Stimulated activated CD4-positive, alpha-beta T cell treated with anti-CD3 and anti-CD28 coated beads, Interleukin-4, amount 100 ng/mL, for 1 hour (primary cell): ENCODE results near the gene NFIC.

Source experiments
- DNase-seq: peaks from one replicate; pipeline ENCODE4 v3.0.0-alpha.2; 2020

NFIC gene

GRCh38 chr19:3455393-3455955 is 89.1 kb downstream of the NFIC start:
- DNase-seq: no peak

GRCh38 chr19:3455960-3456601 is 89.7 kb downstream of the NFIC start:
- DNase-seq: no peak

- no peak for DNase-seq
Observed at GRCh38 chr19:3456925-3457527, 90.6 kb downstream of the NFIC start.

GRCh38 chr19:3457528-3458228 is 91.3 kb downstream of the NFIC start:
- no peak for DNase-seq

GRCh38 chr19:3458229-3459088 is 92.1 kb downstream of the NFIC start:
- DNase-seq: no peak

GRCh38 chr19:3459089-3459881 is 92.9 kb downstream of the NFIC start:
- no peak for DNase-seq

GRCh38 chr19:3459965-3460582 is 93.7 kb downstream of the NFIC start:
- DNase-seq: no peak

- DNase-seq: no peak
Observed at GRCh38 chr19:3462991-3463713, 96.8 kb downstream of the NFIC start.

GRCh38 chr19:3463714-3464586 is 97.6 kb downstream of the NFIC start:
- no peak for DNase-seq

GRCh38 chr19:3464587-3465235 is 98.3 kb downstream of the NFIC start:
- DNase-seq: no peak

GRCh38 chr19:3465552-3465951 is 99.2 kb downstream of the NFIC start:
- no peak for DNase-seq

- DNase-seq: no peak
Observed at GRCh38 chr19:3466635-3467034, 100.3 kb downstream of the NFIC start.

- no peak for DNase-seq
Observed at GRCh38 chr19:3467437-3468198, 101.2 kb downstream of the NFIC start.

- DNase-seq: no peak
Observed at GRCh38 chr19:3468211-3468610, 101.8 kb downstream of the NFIC start.

GRCh38 chr19:3469638-3470499 is 103.5 kb downstream of the NFIC start:
- DNase-seq: no peak

GRCh38 chr19:3470500-3471128 is 104.2 kb downstream of the NFIC start:
- no peak for DNase-seq
